Panc1 (cell line): ENCODE measurements around the gene PRODH2. TPM values are rescaled to one million over a fixed set of nuclear protein-coding genes. Genes with fewer than 3 reads are reported as not detected.

Source experiments
- ATAC-seq: fragments of 200-7000 bp; cut with Tn5 transposase; 2 replicates; pipeline ENCODE4 v1.9.1; 2020; ENCODE audit warnings: mild to moderate bottlenecking, moderate library complexity
- BruUV-seq: library from RNA; stranded (reverse); fragments of 400-500 nt; replicated peaks from 2 replicates; lab custom pipeline; 2021; lab: Mats Ljungman, UMichigan
- CTCF ChIA-PET: fragments of 300-600 bp; sonication (Branson Sonifier 250); formaldehyde crosslinking; loops from one replicate; lab custom pipeline; 2022; ENCODE audit warnings: antibody characterized with exemption; lab: Charles Lee
- POLR2A ChIA-PET: fragments of 300-600 bp; sonication (Branson Sonifier 250); formaldehyde crosslinking; loops from one replicate; lab custom pipeline; 2022; ENCODE audit warnings: antibody characterized with exemption; lab: Charles Lee
- DNase-seq: peaks from one replicate; pipeline ENCODE4 v3.0.0-alpha.2; 2010; ENCODE audit warnings: low read depth, low spot score
- H3K27ac ChIP-seq: 2 replicates; pipeline ENCODE4 v1.5.1; 2011; ENCODE audit warnings: mild to moderate bottlenecking, low read length, inconsistent platforms
- H3K27me3 ChIP-seq: fragments of 200-500 bp; sonication (Bioruptor generic); 2 replicates; pipeline ENCODE4 v1.6.0; 2014; ENCODE audit warnings: low read length, inconsistent platforms; ENCODE audit not compliant: control insufficient read depth, insufficient read depth
- H3K36me3 ChIP-seq: fragments of 200-500 bp; sonication (Bioruptor generic); 2 replicates; pipeline ENCODE4 v1.5.1; 2014; ENCODE audit warnings: inconsistent platforms, mild to moderate bottlenecking, low read length, moderate library complexity; ENCODE audit not compliant: control insufficient read depth, insufficient read depth
- H3K4me1 ChIP-seq: 2 replicates; pipeline ENCODE4 v1.5.1; 2011; ENCODE audit warnings: inconsistent platforms, mild to moderate bottlenecking, low read length, moderate library complexity; ENCODE audit not compliant: control insufficient read depth, insufficient read depth
- H3K4me3 ChIP-seq, 2 experiments: 2 replicates each; pipeline ENCODE4 v1.5.1; 2011 to 2012; ENCODE audit warnings: low read depth in 2 of 2, low read length in 2 of 2, mild to moderate bottlenecking in 2 of 2, inconsistent platforms in 1 of 2, moderate library complexity in 1 of 2
- H3K9me3 ChIP-seq: fragments of 200-500 bp; sonication (Bioruptor generic); 2 replicates; pipeline ENCODE4 v1.5.1; 2014; ENCODE audit warnings: low read depth, mild to moderate bottlenecking, inconsistent platforms, low read length, moderate library complexity; ENCODE audit not compliant: control insufficient read depth, insufficient read depth
- POLR2AphosphoS5 ChIP-seq: IDR thresholded peaks from 2 replicates; pipeline ENCODE4 v1.6.1; 2012; ENCODE audit warnings: mild to moderate bottlenecking, low read depth, low read length, moderate library complexity
- REST ChIP-seq, 2 experiments: IDR thresholded peaks; 2 replicates each; pipeline ENCODE4 v1.6.1; 2011 to 2012; ENCODE audit warnings: low read depth in 2 of 2, control low read depth in 1 of 2, low read length in 1 of 2, mild to moderate bottlenecking in 1 of 2, moderate library complexity in 1 of 2; ENCODE audit not compliant: insufficient read depth in 1 of 2
- SIN3A ChIP-seq: IDR thresholded peaks from 2 replicates; pipeline ENCODE4 v1.6.1; 2012; ENCODE audit warnings: low read depth, mild to moderate bottlenecking, low read length, moderate library complexity, borderline replicate concordance; ENCODE audit not compliant: insufficient read depth
- TCF7L2 ChIP-seq: IDR thresholded peaks from 2 replicates; pipeline ENCODE4 v1.6.1; 2011; ENCODE audit warnings: mild to moderate bottlenecking, low read depth, low read length, inconsistent platforms
- in situ Hi-C: cut with HindIII; loops from 2 replicates; pipeline ENCODE4 v1.10.0; 2016; ENCODE audit warnings: low sequenced_read_pairs, low pct_unique_long_range_greater_than_20kb
- intact Hi-C: fragments of 100-400 bp; cut with micrococcal nuclease; formaldehyde crosslinking; loops from one replicate; pipeline ENCODE4 v1.10.0; 2022; ENCODE audit not compliant: unreplicated experiment
- total RNA-seq: library from RNA; stranded (reverse); gene quantifications from one replicate; pipeline ENCODE4 v1.2.1, GENCODE V29; 2021; ENCODE audit not compliant: unreplicated experiment
- TF ChIP-seq, protein P1 (sequence below): fragments of 450-650 bp; IDR thresholded peaks from 2 replicates; pipeline ENCODE4 v1.5.1; 2017; ENCODE audit warnings: mild to moderate bottlenecking

Gene PRODH2
- total RNA-seq, 1 experiment from 2014 or later: not detected

GRCh38 chr19:35822579-35822978 is 9.9 kb upstream of the PRODH2 start:
- H3K36me3 ChIP-seq: no peaks in the 10 kb centered on the region
- TF ChIP-seq, protein P1, sequence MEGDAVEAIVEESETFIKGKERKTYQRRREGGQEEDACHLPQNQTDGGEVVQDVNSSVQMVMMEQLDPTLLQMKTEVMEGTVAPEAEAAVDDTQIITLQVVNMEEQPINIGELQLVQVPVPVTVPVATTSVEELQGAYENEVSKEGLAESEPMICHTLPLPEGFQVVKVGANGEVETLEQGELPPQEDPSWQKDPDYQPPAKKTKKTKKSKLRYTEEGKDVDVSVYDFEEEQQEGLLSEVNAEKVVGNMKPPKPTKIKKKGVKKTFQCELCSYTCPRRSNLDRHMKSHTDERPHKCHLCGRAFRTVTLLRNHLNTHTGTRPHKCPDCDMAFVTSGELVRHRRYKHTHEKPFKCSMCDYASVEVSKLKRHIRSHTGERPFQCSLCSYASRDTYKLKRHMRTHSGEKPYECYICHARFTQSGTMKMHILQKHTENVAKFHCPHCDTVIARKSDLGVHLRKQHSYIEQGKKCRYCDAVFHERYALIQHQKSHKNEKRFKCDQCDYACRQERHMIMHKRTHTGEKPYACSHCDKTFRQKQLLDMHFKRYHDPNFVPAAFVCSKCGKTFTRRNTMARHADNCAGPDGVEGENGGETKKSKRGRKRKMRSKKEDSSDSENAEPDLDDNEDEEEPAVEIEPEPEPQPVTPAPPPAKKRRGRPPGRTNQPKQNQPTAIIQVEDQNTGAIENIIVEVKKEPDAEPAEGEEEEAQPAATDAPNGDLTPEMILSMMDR: no peak
- TF ChIP-seq POLR2AphosphoS5: no peak
- TF ChIP-seq REST (IDR thresholded peaks at IDR 0.05; ENCODE audit: insufficient read depth in 1 of 2, low read depth in 2 of 2, low read length in 1 of 2): no peak
- no peak for TF ChIP-seq TCF7L2
- TF ChIP-seq SIN3A: no peak
- DNase-seq: no peak
- peak; percentile 46; the same call in 1 of the 2 replicates for ATAC-seq
- no peak overlapping the region for H3K4me3 ChIP-seq
- CTCF ChIA-PET: interaction anchor here (0.6 kb wide), 1 partner anchor 14 kb away, joined by 8 read pairs; no protein-coding TSS in a partner anchor
- H3K27me3 ChIP-seq: no peaks in the 10 kb centered on the region
- intact Hi-C loops (no loop called here), in situ Hi-C loops (no loop called here)
- H3K27ac ChIP-seq: no peak overlapping the region
- POLR2A ChIA-PET: interaction anchor here (0.7 kb wide), 1 partner anchor 77 kb away, joined by 3 read pairs; the partner anchor contains the start of genes PSENEN and U2AF1L4
- no peaks in the 10 kb centered on the region for H3K9me3 ChIP-seq
- H3K4me1 ChIP-seq: no peaks in the 10 kb centered on the region
- BruUV-seq: no TSS peak

DNA sequence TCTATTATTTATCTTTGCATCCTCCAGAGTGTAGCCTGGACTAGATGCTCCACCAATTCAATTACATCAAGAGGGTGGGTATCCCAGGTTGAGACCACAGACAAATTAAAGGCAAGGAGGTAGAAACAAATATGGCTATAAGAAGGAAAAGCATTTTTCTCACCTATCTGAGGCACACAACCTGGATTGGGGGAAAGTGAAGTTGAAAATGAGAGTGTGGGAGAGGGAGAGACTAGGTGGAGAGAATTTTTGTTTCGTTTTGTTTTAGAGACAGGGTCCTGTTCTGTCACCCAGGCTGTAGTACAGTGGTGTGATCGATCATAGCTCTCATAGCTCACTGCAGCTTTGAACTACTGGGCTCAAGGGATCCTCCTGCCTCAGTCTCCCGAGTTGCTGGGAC is 5.8 kb upstream of the PRODH2 start:
- TF ChIP-seq REST (IDR thresholded peaks at IDR 0.05; ENCODE audit: insufficient read depth in 1 of 2, low read depth in 2 of 2, low read length in 1 of 2) (no peak), POLR2AphosphoS5 (no peak), TCF7L2 (no peak), SIN3A (no peak)
- TF ChIP-seq, protein P1: no peak
- BruUV-seq: no TSS peak
- H3K27ac ChIP-seq: no peak overlapping the region
- no peaks in the 10 kb centered on the region for H3K36me3 ChIP-seq
- no peaks in the 10 kb centered on the region for H3K4me1 ChIP-seq
- in situ Hi-C loops: no loop called here
- DNase-seq (no peak), ATAC-seq (no peak)
- H3K9me3 ChIP-seq: no peaks in the 10 kb centered on the region
- CTCF ChIA-PET: interaction anchor here (0.6 kb wide), 1 partner anchor 99 kb away, joined by 11 read pairs; no protein-coding TSS in a partner anchor
- no peaks in the 10 kb centered on the region for H3K27me3 ChIP-seq
- H3K4me3 ChIP-seq: no peak overlapping the region
- intact Hi-C loops: no loop called here
- POLR2A ChIA-PET: interaction anchor here (0.7 kb wide), 1 partner anchor 91 kb away, joined by 9 read pairs; no protein-coding TSS in a partner anchor
